Sigmoid colon (tissue), 4 donors: ENCODE measurements around the gene OSBPL5.

Experiments
- EP300 ChIP-seq, 4 donors: sonication (generic); formaldehyde crosslinking; IDR thresholded peaks; one replicate each; pipeline ENCODE4 v1.6.1; 2017; ENCODE audit warnings: antibody characterized with exemption in 4 of 4
- POLR2A ChIP-seq, 2 donors: fragments of 450-650 bp; IDR thresholded peaks; one replicate each; pipeline ENCODE4 v1.6.1; 2016; ENCODE audit warnings: antibody characterized with exemption in 2 of 2, mild to moderate bottlenecking in 2 of 2, moderate library complexity in 2 of 2
- POLR2AphosphoS5 ChIP-seq, 4 donors: sonication (generic); formaldehyde crosslinking; IDR thresholded peaks; one replicate each; pipeline ENCODE4 v1.6.1; 2017; ENCODE audit warnings: antibody characterized with exemption in 4 of 4
- TF ChIP-seq, protein P1 (sequence below), 4 experiments: fragments of 450-650 bp in 3 of 4; fragments of 200-600 bp in 1 of 4; IDR thresholded peaks; one replicate each; pipeline ENCODE4 v1.5.1; 2016 to 2019; ENCODE audit warnings: antibody characterized with exemption in 4 of 4, mild to moderate bottlenecking in 3 of 4, moderate library complexity in 2 of 4

DNA sequence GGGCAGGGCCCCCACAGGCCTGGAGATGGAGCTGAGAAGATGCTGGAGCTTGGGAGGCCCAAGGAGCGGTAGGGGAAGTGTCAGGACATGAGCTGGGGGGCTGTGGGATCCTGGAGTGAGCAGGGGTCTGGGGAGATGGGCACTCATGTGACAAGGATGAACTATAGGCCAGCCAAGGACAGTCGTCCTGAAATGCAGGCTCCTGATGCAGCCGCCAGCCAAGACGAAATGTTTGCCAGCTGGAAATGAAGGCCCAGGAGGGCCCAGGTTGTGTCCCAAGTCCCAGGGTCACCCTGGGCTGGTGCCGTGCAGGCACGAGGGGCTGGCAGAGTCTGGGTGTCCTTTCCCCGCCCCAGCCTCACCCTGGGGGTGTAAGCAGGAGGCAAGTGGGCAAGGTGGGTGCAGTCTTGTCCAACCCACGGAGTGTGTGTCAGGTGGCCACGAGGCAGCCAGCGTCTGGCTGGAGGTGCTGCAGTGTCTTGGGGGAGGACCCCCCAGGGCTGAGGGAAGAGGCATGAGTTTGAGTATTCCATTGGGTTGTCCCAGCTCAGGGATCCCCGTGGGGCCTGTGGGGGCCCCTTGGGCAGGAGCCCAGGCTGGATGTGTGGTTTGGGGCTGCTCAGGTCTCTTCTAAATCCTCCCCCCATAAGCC lies 32.1 kb upstream of the OSBPL5 start:
- TF ChIP-seq, protein P1, sequence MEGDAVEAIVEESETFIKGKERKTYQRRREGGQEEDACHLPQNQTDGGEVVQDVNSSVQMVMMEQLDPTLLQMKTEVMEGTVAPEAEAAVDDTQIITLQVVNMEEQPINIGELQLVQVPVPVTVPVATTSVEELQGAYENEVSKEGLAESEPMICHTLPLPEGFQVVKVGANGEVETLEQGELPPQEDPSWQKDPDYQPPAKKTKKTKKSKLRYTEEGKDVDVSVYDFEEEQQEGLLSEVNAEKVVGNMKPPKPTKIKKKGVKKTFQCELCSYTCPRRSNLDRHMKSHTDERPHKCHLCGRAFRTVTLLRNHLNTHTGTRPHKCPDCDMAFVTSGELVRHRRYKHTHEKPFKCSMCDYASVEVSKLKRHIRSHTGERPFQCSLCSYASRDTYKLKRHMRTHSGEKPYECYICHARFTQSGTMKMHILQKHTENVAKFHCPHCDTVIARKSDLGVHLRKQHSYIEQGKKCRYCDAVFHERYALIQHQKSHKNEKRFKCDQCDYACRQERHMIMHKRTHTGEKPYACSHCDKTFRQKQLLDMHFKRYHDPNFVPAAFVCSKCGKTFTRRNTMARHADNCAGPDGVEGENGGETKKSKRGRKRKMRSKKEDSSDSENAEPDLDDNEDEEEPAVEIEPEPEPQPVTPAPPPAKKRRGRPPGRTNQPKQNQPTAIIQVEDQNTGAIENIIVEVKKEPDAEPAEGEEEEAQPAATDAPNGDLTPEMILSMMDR (IDR thresholded peaks at IDR 0.05): no peak
- TF ChIP-seq EP300 (IDR thresholded peaks at IDR 0.05) (no peak), POLR2AphosphoS5 (IDR thresholded peaks at IDR 0.05) (no peak), POLR2A (IDR thresholded peaks at IDR 0.05) (no peak)
